Pancreas (tissue), 10 donors: ENCODE measurements around the gene SCLY. TPM values are rescaled to one million over a fixed set of nuclear protein-coding genes. Genes with fewer than 3 reads are reported as not detected.
"Not testable (repeated sequence)": the region's sequence is repeated elsewhere in the genome, so short reads cannot be mapped to it uniquely, and the experiment has no call there.

Experiments used
- ATAC-seq, 4 donors: fragments of 200-7000 bp; cut with Tn5 transposase; one replicate each; pipeline versions ENCODE4 v1.8.0 to v1.9.1; 2020; ENCODE audit warnings: mild to moderate bottlenecking in 4 of 4, moderate library complexity in 4 of 4
- DNase-seq, 6 donors: peaks; one replicate each; pipeline ENCODE4 v3.0.0-alpha.2; 2020
- FAIRE-seq: peaks from 2 replicates; lab custom pipeline; 2012; peaks lifted over from hg19 to GRCh38; lab: Jason Lieb, UNC
- H3K27ac ChIP-seq, 4 donors: fragments of 200-600 bp; sonication (generic); 1 replicate in 3 of 4; 2 replicates in 1 of 4; pipeline versions ENCODE4 v1.5.0 to v1.8.0; 2020
- H3K27me3 ChIP-seq, 4 donors: fragments of 200-600 bp; one replicate each; pipeline ENCODE4 v1.8.0; 2021
- H3K36me3 ChIP-seq, 3 donors: fragments of 200-600 bp; sonication (generic) in 1 of 3; one replicate each; pipeline versions ENCODE4 v1.5.0 to v1.8.0; 2020 to 2021
- H3K4me1 ChIP-seq, 3 donors: fragments of 200-600 bp; one replicate each; pipeline ENCODE4 v1.8.0; 2021
- H3K4me3 ChIP-seq, 4 donors: fragments of 200-600 bp; sonication (generic) in 2 of 4; one replicate each; pipeline versions ENCODE4 v1.5.0 to v1.8.0; 2020 to 2021
- H3K9me3 ChIP-seq, 4 donors: fragments of 200-600 bp; one replicate each; pipeline ENCODE4 v1.8.0; 2021
- WGBS, 2 donors: extraction: QIAGEN DNeasy Blood & Tissue Kit; methylation state at CpG; one replicate each; pipeline ENCODE4 v1.1.7; 2013; 5-methylcytosine and 5-hydroxymethylcytosine counted together
- intact Hi-C, 3 donors: fragments of 100-400 bp; cut with DNase I; formaldehyde crosslinking; loops; one replicate each; pipeline versions ENCODE4 v1.11.1 to v1.14.2; 2022
- polyA plus RNA-seq, 2 donors: library from polyadenylated mRNA; stranded (reverse); fragments of 200-250 nt; gene quantifications; one replicate each; pipeline ENCODE4 v1.2.3, GENCODE V29; 2013
- total RNA-seq, 6 donors: library from RNA; stranded (reverse); fragmentation: NEBNext Ultra II Directional in 4 of 6; extraction: Animal tissue kit (Norgen Biotek cat#: 25700) in 4 of 6; gene quantifications; one replicate each; pipeline versions ENCODE4 v1.2.1 to v1.2.4, GENCODE V29; 2021 to 2023
- TF ChIP-seq, protein P1 (sequence below), 4 donors: fragments of 200-600 bp; sonication (generic) in 3 of 4; IDR thresholded peaks; one replicate each; pipeline versions ENCODE4 v1.5.0 to v1.8.0; 2021; ENCODE audit warnings: antibody characterized with exemption in 4 of 4
- donor health status: healthy with polysubstance abuse.
- donor health status: DM: no; HTN: no; CAD: no; lungs with moderate emphysema.
- donor health status: DM: no; HTN: no; CAD: no.
- donor health status: control.
- donor health status: control.
- donor health status: Bipolar disorder and iron deficiency.
- donor health status: DM: yes; HTN: yes; CAD: no.
- donor health status: DM: no; HTN: no; CAD: no.
- donor health status: DM: no; HTN: no; CAD: no.
- donor health status: DM: yes; HTN: yes; CAD: no.

Gene SCLY
- total and polyA plus RNA-seq, 8 donors = 13.8 to 33.5 (median 22.3) TPM

DNA sequence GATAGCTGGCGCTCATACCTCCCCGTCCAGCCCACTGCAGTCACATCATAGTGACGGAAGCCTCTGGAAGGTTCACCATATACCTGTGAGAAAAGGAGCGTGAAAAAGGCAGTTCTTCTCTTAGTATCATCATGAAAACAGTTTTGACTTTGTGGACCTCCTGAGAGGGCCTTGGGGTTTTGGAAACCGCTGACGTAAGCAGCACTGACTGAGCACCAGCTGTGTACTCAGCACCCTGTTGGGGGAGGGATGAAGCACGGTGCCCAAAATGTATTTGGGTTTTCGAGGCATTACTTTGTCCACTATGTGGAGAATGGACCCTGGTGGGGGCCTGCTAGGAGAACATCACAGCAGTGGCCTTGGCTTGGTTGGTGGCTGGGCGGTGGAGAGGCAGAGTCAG lies 5.4 kb downstream of the SCLY start:
- Histone ChIP-seq H3K36me3 (peaks cover 0 to 6% (median 0%) of the 10 kb centered on the region in 3 donors), H3K4me3 (no peak overlapping the region), H3K9me3 (no peaks in the 10 kb centered on the region), H3K4me1 (peaks cover 45 to 52% (median 49%) of the 10 kb centered on the region in 3 donors), H3K27ac (no peak overlapping the region), H3K27me3 (no peaks in the 10 kb centered on the region)
- TF ChIP-seq, protein P1, sequence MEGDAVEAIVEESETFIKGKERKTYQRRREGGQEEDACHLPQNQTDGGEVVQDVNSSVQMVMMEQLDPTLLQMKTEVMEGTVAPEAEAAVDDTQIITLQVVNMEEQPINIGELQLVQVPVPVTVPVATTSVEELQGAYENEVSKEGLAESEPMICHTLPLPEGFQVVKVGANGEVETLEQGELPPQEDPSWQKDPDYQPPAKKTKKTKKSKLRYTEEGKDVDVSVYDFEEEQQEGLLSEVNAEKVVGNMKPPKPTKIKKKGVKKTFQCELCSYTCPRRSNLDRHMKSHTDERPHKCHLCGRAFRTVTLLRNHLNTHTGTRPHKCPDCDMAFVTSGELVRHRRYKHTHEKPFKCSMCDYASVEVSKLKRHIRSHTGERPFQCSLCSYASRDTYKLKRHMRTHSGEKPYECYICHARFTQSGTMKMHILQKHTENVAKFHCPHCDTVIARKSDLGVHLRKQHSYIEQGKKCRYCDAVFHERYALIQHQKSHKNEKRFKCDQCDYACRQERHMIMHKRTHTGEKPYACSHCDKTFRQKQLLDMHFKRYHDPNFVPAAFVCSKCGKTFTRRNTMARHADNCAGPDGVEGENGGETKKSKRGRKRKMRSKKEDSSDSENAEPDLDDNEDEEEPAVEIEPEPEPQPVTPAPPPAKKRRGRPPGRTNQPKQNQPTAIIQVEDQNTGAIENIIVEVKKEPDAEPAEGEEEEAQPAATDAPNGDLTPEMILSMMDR (IDR thresholded peaks at IDR 0.05) = no peak
- ATAC-seq (no peak), FAIRE-seq (no peak), DNase-seq (no peak)
- WGBS, 2 donors = 85 to 87% methylated on average over 9 of the region's 9 CpGs
- intact Hi-C loops = no loop called here

DNA sequence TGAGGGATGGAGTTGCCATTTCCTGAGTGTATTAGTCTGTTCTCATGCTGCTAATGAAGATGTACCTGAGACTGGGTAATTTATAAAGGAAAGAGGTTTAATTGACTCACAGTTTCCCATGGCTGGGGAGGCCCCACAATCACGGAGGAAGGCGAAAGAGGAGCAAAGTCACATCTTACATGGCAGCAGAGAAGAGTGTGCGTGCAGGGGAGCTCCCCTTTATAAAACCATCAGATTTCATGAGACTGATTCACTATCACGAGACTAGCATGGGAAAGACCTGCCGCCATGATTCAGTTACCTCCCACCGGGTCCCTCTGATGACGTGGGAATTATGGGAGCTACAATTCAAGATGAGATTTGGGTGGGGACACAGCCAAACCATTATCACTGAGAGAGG lies 5.9 kb downstream of the SCLY start:
- H3K27me3 ChIP-seq, H3K27ac ChIP-seq, DNase-seq, H3K4me3 ChIP-seq, ATAC-seq, H3K36me3 ChIP-seq, intact Hi-C loops, H3K9me3 ChIP-seq, FAIRE-seq: not testable (repeated sequence)
- peaks cover 45 to 51% (median 48%) of the 10 kb centered on the region in 3 donors for H3K4me1 ChIP-seq
- WGBS, 2 donors = 97% methylated on average over 7 of the region's 7 CpGs

DNA sequence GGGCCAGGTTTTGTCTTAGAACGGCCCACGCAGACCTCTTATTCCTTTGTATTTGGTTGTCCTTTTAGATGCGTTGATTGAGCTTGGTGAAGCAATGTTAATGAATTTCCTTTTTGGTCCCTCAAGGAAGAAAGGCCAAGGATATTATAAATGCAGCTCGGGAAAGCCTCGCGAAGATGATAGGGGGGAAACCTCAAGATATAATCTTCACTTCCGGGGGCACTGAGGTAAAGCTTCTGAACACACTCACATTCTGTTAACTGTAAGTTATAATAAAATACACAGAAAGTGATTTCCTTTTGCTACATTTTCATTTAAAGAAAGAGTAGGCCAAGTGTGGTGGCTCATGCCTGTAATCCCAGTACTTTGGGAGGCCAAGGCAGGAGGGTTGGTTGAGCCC lies 7.1 kb downstream of the SCLY start:
- FAIRE-seq (no peak), DNase-seq (no peak), ATAC-seq (no peak)
- peaks cover 36 to 42% (median 39%) of the 10 kb centered on the region in 3 donors for H3K4me1 ChIP-seq
- no peaks in the 10 kb centered on the region for H3K27me3 ChIP-seq
- TF ChIP-seq, protein P1 (IDR thresholded peaks at IDR 0.05) = no peak
- 93 to 94% methylated on average over 7 of the region's 7 CpGs for WGBS, 2 donors
- H3K27ac ChIP-seq = no peak overlapping the region
- no peak overlapping the region for H3K4me3 ChIP-seq
- peaks cover 0 to 6% (median 0%) of the 10 kb centered on the region in 3 donors for H3K36me3 ChIP-seq
- intact Hi-C loops = no loop called here
- no peaks in the 10 kb centered on the region for H3K9me3 ChIP-seq

DNA sequence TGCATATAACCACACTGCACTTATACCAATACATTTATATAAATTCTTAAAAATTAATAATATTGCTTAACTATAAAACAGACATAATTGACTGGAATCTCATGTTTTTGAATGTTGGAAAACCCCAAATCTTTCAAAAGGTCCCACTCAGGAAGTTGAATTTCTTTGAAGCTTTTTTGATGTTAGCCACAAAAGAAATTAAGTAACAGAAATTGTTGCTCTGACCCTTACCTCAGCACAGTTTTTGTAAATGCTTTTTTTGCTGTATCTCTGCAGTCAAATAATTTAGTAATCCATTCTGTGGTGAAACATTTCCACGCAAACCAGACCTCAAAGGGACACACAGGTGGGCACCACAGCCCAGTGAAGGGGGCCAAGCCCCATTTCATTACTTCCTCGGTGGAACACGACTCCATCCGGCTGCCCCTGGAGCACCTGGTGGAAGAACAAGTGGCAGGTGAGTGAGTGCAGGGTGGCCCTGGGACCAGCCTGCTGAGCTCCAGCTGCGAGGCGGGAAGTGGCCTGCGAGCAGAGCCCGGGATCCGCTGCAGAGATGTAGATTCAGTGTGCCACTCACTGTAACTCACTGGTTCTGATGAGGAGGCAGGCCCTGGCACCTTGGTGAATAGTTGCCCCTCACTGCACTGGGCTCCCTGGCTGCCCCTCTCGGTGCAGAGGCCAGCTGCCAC lies 8.4 kb downstream of the SCLY start:
- Histone ChIP-seq H3K4me1 (peaks cover 24 to 30% (median 27%) of the 10 kb centered on the region in 3 donors), H3K9me3 (no peaks in the 10 kb centered on the region), H3K27ac (peak overlapping the region; percentile 45 to 80 (median 64)), H3K36me3 (peaks cover 0 to 6% (median 0%) of the 10 kb centered on the region in 3 donors), H3K4me3 (no peak overlapping the region), H3K27me3 (no peaks in the 10 kb centered on the region)
- FAIRE-seq = no peak
- TF ChIP-seq, protein P1 (IDR thresholded peaks at IDR 0.05) = no peak
- ATAC-seq = peak; percentile 41 to 68 (median 56)
- intact Hi-C loops = no loop called here
- 51 to 57% methylated on average over 10 of the region's 10 CpGs for WGBS, 2 donors
- DNase-seq = peak in 2 of 6 donors; percentile 29 to 39

DNA sequence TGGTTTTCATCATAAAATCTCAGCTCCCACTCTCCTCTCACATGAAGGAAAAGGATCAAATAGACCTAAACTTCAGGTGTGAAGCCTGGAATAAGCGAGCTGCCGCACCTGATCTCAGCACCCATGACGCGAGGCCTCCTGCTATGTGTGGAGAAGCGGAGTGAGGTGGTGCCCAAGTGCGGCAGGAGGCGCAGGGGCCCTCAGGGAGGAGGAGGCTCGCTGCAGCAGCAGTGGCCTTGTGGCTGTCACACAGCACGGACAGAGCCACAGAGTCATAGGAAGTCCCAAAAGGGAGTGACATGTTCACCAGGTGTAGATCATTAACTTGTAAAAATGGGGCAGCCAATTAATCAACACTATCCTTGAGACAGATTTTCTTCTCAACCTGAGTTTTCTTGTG lies 9.1 kb downstream of the SCLY start:
- Histone ChIP-seq H3K36me3 (peaks cover 0 to 6% (median 0%) of the 10 kb centered on the region in 3 donors), H3K27me3 (no peaks in the 10 kb centered on the region), H3K4me3 (no peak overlapping the region), H3K27ac (peak overlapping the region; percentile 45 to 80 (median 64)), H3K4me1 (peaks cover 18 to 27% (median 22%) of the 10 kb centered on the region in 3 donors), H3K9me3 (no peaks in the 10 kb centered on the region)
- DNase-seq (peak; percentile 73 to 90 (median 80)), ATAC-seq (peak; percentile 95 to 97 (median 96)), FAIRE-seq (no peak)
- WGBS, 2 donors = 18 to 19% methylated on average over 9 of the region's 9 CpGs
- TF ChIP-seq, protein P1 (IDR thresholded peaks at IDR 0.05) = no peak
- intact Hi-C loops = no loop called here
